Measurements from ENCODE around the gene SHANK3. TPM values are rescaled to one million over a fixed set of nuclear protein-coding genes. Genes with fewer than 3 reads are reported as not detected.
"Not testable (repeated sequence)": the region's sequence is repeated elsewhere in the genome, so short reads cannot be mapped to it uniquely, and the experiment has no call there.

The SHANK3 gene
- polyA plus RNA-seq, 3 donors from 2014 or later = not detected

DNA sequence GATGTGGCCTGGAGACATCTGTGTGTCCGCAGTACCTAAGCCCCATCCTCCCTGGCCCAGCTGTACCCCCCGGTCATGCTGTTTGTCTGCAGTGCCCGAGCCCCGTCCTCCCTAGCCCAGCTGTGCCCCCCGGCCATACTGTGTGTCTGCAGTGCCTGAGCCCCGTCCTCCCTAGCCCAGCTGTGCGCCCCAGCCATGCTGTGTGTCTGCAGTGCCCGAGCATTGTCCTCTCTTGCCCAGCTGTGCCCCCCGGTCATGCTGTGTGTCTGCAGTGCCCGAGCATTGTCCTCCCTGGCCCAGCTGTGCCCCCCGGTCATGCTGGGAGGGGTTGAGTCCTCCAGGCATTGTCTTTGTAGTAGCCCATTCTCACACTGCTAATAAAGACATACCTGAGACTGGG lies 37.0 kb upstream of the SHANK3 start:
- H3K4me3 Mint-ChIP-seq = no peak overlapping the region
- no peaks in the 10 kb centered on the region for H3K9me3 Mint-ChIP-seq
- H3K27ac Mint-ChIP-seq = no peak overlapping the region
- H3K4me1 Mint-ChIP-seq = no peaks in the 10 kb centered on the region
- peaks cover 0 to 2% (median 0%) of the 10 kb centered on the region in 3 donors for H3K27me3 Mint-ChIP-seq (ENCODE audit: low read depth in 3 of 3)
- no peak for DNase-seq
- no peaks in the 10 kb centered on the region for H3K36me3 Mint-ChIP-seq

DNA sequence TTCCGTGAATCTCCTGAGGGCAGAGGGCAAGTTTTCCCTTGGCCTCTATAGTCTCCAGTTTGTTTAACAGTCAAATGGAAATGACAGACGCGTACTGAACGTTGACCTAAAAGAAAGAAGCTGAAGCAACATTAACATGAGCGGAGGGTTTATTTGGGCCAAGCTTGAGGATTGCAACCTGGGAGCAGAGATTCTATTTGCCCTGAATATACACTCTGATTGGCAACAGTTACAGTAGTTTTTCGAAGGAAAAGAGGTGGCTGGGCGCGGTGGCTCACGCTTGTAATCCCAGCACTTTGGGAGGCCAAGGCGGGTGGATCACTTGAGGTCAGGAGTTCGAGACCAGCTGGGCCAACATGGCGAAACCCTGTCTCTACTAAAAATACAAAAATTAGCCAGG lies 32.3 kb upstream of the SHANK3 start:
- peak overlapping the region in 1 of 6 donors; percentile 4 for H3K27ac Mint-ChIP-seq
- not testable (repeated sequence) for DNase-seq, H3K4me1 Mint-ChIP-seq, H3K36me3 Mint-ChIP-seq, H3K9me3 Mint-ChIP-seq, H3K4me3 Mint-ChIP-seq
- peaks cover 0 to 15% (median 5%) of the 10 kb centered on the region in 3 donors for H3K27me3 Mint-ChIP-seq (ENCODE audit: low read depth in 3 of 3)

DNA sequence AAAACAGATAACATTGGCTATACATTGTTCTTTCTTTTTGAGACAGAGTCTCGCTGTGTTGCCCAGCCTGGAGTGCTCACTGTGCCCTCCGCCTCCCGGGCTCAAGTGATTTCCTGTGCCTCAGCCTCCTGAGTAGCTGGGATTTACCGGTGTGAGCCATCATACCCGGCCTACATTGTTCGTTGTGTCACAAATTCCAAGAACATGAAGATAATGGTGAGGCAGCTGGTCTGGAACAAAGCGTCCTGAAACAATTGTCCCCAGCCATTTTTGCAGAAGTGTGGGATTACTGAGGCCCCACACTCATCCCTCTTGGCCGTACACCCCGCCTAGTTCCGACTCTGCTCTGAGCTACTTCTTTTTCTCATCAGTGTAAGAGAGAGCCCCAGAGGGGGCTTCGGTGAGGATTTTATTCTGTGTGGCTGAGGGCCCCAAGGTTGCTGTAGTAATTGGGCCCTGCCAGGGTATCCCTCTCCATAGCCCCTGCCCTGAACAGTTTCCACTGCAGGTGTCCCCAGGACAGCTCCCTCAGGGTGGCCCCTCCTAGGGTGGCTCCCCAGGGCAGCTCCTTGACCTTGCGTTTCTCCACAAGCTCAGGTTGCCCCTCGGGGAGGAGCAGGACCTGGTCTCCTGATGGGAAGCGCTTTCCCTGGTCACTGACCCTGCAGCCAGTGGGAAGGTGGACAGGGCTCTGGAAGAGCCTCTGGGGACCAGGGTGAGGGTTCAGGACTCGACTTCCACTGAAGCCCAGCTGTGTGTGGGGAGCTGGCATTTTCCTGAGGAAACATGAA lies 31.6 kb upstream of the SHANK3 start:
- no peak for DNase-seq
- Mint-ChIP-seq H3K4me3 (no peak overlapping the region), H3K4me1 (no peaks in the 10 kb centered on the region), H3K27me3 (ENCODE audit: low read depth in 3 of 3) (peaks cover 3 to 13% (median 5%) of the 10 kb centered on the region in 3 donors), H3K9me3 (no peaks in the 10 kb centered on the region), H3K36me3 (no peaks in the 10 kb centered on the region), H3K27ac (no peak overlapping the region)

DNA sequence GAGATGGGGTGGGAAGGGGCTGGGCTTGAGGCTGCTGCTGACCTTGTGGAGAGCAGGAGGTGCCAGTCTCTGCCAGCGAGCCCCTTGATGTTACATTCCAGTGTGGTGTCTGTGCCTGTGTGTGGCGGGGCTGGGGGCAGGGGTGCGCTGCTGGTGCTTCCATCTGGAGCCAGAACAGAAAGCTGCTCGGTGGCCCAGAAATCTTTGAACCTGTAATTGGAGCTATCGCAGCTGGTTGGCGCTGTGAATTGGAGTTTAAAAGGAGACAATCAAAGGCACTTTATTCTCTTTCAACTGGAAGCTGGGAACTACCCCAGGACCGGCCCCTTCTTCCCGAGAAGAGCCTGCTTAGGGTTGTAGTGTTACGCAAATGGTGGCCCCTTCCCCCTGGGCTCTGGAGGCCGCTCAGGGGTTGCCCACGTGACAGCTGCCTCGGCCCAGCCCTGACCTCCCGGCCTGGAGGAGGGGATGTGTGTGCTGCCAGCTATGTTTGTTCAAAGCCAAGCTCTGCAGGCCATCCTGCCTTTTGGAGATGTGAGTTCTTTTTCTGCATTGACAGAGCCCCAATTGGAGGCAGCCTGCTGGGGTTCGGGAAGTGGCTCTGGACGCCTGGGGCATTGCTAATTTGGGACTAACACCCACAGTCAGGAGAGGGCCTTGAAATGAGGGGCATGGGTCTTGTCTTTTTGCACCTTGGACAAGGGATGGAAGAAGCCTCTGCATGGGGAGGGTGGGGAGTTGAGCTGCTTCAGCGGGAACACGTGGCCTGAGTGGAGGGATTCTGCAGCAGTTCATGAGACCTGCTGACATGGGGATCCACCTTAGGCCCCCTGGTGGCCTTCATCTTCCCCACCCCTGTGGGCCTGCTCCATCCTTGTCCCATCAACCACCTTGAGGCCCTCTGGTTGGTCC lies 30.7 kb upstream of the SHANK3 start:
- Mint-ChIP-seq H3K27ac (no peak overlapping the region), H3K27me3 (ENCODE audit: low read depth in 3 of 3) (peaks cover 5 to 13% (median 6%) of the 10 kb centered on the region in 3 donors), H3K4me1 (no peaks in the 10 kb centered on the region), H3K4me3 (no peak overlapping the region), H3K9me3 (no peaks in the 10 kb centered on the region), H3K36me3 (no peaks in the 10 kb centered on the region)
- no peak for DNase-seq

DNA sequence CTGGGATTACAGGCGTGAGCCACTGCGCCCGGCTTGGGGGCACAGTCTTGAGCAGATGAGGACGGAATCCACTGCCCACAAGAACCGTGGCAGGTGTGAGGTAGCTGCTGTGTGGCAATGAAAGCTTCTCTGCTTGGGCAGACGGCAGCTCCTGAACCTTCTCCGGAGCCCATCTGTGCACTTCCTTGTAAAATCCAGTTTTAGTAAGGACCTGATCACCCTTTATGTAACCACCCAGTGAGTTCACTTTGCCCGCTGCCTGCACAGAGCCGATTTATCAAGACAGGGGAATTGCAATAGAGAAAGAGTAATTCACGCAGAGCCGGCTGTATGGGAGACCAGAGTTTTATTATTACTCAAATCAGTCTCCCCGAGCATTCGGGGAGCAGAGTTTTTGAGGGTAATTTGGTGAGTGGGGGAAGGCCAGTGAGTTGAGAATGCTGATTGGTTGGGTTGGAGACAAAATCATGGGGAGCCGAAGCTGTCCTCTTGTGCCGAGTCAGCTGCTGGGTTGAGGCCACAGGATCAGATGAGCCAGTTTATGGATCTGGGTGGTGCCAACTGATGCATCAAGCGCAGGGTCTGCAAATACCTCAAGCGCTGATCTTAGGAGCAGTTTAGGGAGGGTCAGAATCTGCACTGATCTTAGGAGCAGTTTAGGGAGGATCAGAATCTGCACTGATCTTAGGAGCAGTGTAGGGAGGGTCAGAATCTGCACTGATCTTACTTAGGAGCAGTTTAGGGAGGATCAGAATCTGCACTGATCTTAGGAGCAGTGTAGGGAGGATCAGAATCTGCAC lies 29.4 kb upstream of the SHANK3 start:
- H3K36me3 Mint-ChIP-seq, H3K9me3 Mint-ChIP-seq, H3K4me1 Mint-ChIP-seq, H3K4me3 Mint-ChIP-seq, H3K27ac Mint-ChIP-seq, DNase-seq: not testable (repeated sequence)
- H3K27me3 Mint-ChIP-seq (ENCODE audit: low read depth in 3 of 3) = peaks cover 5 to 13% (median 6%) of the 10 kb centered on the region in 3 donors

DNA sequence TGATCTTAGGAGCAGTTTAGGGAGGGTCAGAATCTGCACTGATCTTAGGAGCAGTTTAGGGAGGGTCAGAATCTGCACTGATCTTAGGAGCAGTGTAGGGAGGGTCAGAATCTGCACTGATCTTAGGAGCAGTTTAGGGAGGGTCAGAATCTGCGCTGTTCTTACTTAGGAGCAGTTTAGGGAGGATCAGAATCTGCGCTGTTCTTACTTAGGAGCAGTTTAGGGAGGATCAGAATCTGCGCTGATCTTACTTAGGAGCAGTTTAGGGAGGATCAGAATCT lies 28.9 kb upstream of the SHANK3 start:
- H3K4me1 Mint-ChIP-seq, H3K36me3 Mint-ChIP-seq, H3K4me3 Mint-ChIP-seq, H3K27ac Mint-ChIP-seq, H3K9me3 Mint-ChIP-seq, DNase-seq: not testable (repeated sequence)
- H3K27me3 Mint-ChIP-seq (ENCODE audit: low read depth in 3 of 3) = peaks cover 5 to 13% (median 6%) of the 10 kb centered on the region in 3 donors

DNA sequence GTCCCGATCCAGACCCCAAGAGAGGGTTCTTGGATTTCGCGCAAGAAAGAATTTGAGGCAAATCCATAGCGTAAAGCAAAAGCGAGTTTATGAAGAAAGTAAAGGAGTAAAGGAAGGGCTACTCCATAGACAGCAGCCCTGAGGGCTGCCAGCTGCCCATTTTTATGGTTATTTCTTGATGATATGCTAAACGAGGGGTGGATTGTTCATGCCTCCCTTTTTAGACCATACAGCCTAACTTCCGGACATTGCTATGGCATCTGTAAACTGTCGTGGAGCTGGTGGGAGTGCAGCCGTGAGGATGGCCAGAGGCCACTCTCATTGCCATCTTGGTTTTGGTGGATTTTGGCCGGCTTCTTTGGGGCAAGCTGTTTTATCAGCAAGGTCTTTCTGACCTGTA lies 19.4 kb upstream of the SHANK3 start:
- no peak for DNase-seq
- no peaks in the 10 kb centered on the region for H3K36me3 Mint-ChIP-seq
- peaks cover 0 to 5% (median under 1%) of the 10 kb centered on the region in 6 donors for H3K9me3 Mint-ChIP-seq
- H3K27ac Mint-ChIP-seq = no peak overlapping the region
- H3K4me3 Mint-ChIP-seq = no peak overlapping the region
- H3K4me1 Mint-ChIP-seq = no peaks in the 10 kb centered on the region
- H3K27me3 Mint-ChIP-seq (ENCODE audit: low read depth in 3 of 3) = peaks cover 2 to 14% (median 4%) of the 10 kb centered on the region in 3 donors

DNA sequence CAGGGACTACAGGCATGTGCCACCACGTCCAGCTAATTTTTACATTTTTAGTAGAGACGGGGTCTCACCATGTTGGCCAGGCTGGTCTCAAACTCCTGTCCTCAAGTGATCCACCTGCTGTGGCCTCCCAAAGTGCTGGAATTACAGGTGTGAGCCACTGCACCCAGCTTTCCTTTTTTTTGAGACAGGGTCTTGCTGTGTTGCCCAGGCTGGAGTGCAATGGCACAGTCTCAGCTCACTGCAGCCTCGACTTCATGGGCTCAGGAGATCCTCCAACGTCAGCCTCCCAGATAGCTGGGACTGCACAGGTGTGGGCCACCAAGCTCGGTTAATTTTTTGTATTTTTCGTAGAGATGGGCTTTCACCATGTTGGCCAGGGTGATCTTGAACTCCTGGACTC lies 18.0 kb upstream of the SHANK3 start:
- not testable (repeated sequence) for H3K9me3 Mint-ChIP-seq, DNase-seq, H3K27ac Mint-ChIP-seq, H3K4me1 Mint-ChIP-seq, H3K4me3 Mint-ChIP-seq, H3K36me3 Mint-ChIP-seq
- H3K27me3 Mint-ChIP-seq (ENCODE audit: low read depth in 3 of 3) = peaks cover 1 to 17% (median 4%) of the 10 kb centered on the region in 3 donors

DNA sequence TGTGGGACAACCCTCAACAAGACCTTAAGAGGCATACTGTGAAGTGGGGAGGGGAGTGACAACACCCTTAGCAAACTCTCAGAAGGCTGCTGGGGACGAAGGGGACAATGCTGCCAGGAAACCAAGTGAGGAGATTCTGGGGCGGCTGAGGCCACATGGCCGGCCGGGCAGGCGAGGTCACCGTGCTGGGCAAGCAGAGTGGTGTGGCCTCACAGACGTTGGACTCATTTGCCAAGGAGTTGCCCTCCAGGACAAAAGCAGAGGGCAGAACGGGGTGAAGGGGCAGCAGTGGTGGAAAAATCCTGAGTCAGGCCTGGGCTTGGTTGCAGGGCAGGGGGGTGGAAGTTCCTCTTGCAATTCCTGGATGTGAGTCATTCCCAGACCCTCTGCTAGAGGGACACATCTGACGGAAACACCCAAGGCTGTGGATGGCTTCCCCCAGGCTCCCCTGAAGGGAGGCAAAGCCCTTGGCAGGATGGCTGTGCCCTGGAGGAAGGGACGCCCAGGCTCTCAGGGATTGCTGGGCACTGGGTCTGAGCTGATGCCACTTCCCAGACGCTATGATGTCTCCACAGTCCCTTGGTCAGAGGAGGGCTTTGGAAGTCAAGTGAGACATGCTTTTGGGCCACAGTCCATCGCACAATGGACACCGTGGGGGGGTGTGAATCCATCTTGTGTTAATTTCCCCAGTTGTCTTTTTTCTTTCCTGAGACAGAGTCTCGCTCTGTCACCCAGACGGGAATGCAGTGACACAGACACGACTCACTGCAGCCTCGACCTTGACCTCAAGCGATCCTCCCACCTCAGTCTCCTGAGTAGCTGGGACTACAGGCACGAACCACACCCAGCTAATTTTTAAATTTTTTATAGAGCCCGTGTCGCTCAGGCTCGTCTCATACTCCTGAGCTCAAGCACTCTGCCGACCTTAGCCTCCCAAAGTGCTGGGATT lies 16.2 kb upstream of the SHANK3 start:
- H3K27ac Mint-ChIP-seq = no peak overlapping the region
- H3K36me3 Mint-ChIP-seq = no peaks in the 10 kb centered on the region
- H3K4me1 Mint-ChIP-seq = no peaks in the 10 kb centered on the region
- no peak overlapping the region for H3K4me3 Mint-ChIP-seq
- peaks cover 1 to 22% (median 3%) of the 10 kb centered on the region in 3 donors for H3K27me3 Mint-ChIP-seq (ENCODE audit: low read depth in 3 of 3)
- DNase-seq = no peak
- H3K9me3 Mint-ChIP-seq = peaks cover 0 to 4% (median 0%) of the 10 kb centered on the region in 6 donors

DNA sequence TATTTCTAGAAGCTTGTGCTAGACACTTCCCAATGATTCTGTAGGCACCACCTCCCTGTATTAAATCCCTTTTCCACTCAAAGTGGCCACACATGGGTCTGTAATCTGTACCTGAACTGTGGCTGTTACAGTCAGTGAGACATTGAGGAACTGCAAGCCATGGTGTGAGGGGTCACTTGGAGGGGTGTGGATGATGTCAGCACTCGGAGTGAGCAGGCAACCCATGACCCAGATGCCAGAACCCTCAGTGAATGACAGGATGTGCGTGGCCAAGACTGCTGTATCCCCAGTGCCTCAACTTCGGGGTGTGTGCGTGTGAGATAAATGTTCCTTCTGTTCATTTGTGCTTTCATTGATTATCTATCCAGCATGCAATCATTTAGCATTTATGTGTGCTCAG lies 14.7 kb upstream of the SHANK3 start:
- no peak overlapping the region for H3K27ac Mint-ChIP-seq
- H3K4me3 Mint-ChIP-seq = no peak overlapping the region
- no peaks in the 10 kb centered on the region for H3K36me3 Mint-ChIP-seq
- H3K4me1 Mint-ChIP-seq = no peaks in the 10 kb centered on the region
- H3K27me3 Mint-ChIP-seq (ENCODE audit: low read depth in 3 of 3) = peaks cover 1 to 27% (median 2%) of the 10 kb centered on the region in 3 donors
- no peak for DNase-seq
- peaks cover 0 to 5% (median 0%) of the 10 kb centered on the region in 6 donors for H3K9me3 Mint-ChIP-seq

DNA sequence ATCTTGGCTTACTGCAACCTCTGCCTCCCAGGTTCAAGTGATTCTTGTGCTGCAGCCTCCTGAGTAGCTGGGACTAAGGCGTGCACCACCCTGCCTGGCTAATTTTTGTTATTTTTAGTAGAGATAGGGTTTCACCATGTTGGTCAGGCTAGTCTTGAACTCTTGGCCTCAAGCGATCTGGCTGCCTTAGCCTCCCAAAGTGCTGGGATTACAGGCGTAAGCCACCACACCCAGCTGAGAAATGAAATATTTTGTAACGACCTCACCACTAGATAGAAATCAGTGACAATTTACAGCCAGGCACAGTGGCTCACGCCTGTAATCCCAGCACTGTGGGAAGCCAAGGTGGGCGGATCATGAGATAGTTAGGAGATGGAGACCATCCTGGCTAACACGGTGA lies 12.9 kb upstream of the SHANK3 start:
- H3K36me3 Mint-ChIP-seq, H3K27ac Mint-ChIP-seq, H3K9me3 Mint-ChIP-seq, H3K4me3 Mint-ChIP-seq, H3K4me1 Mint-ChIP-seq, DNase-seq: not testable (repeated sequence)
- H3K27me3 Mint-ChIP-seq (ENCODE audit: low read depth in 3 of 3) = peaks cover 1 to 22% (median 2%) of the 10 kb centered on the region in 3 donors

DNA sequence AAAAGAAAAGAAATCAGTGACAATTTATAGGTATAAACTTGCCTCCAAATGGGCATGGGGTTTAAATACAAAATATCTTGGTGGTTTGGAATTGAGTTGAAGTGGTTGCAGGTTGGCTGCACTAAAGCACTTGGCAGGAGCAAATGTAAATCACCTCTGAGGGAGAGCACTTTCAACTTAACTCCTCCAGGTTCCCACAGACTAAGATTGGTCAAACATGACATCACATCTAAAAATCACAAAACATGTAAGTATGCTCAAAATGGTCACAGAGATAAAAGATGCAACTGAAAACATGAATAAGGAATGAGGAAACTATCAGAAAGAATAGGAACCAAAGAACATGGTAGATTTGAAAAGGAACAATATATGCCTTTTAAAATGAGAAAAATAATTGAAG lies 12.3 kb upstream of the SHANK3 start:
- Mint-ChIP-seq H3K4me3 (no peak overlapping the region), H3K4me1 (no peaks in the 10 kb centered on the region), H3K27me3 (ENCODE audit: low read depth in 3 of 3) (peaks cover 1 to 20% (median 2%) of the 10 kb centered on the region in 3 donors), H3K9me3 (peaks cover 0 to 5% (median 0%) of the 10 kb centered on the region in 6 donors), H3K27ac (no peak overlapping the region), H3K36me3 (no peaks in the 10 kb centered on the region)
- DNase-seq = no peak

DNA sequence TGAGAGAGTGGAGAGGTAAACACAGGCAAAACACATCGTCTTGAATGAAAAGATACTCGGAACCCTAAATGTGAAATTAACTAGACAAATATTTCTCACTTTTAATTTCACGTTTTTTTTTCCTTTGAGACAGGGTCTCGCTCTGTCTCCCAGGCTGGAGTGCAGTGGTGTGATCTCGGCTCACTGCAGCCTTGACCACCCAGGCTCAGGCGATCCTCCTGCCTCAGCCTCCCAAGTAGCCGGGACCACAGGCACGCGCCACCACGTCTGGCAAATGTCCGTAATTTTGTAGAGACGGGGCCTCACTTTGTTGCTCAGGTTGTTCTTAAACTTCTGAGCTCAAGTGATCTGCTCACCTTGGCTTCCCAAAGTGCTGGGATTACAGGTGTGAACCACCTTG lies 7.4 kb upstream of the SHANK3 start:
- Mint-ChIP-seq H3K27me3 (ENCODE audit: low read depth in 3 of 3) (peaks cover 2 to 32% (median 3%) of the 10 kb centered on the region in 3 donors), H3K9me3 (peaks cover 0 to 3% (median 0%) of the 10 kb centered on the region in 6 donors), H3K27ac (no peak overlapping the region), H3K36me3 (no peaks in the 10 kb centered on the region), H3K4me1 (no peaks in the 10 kb centered on the region), H3K4me3 (no peak overlapping the region)
- no peak for DNase-seq
